IPS DF 6.9 (cell line): ENCODE results near the gene SMG9.

Experiments used
- DNase-seq: peaks from one replicate; pipeline ENCODE4 v3.0.0-alpha.2; 2013; ENCODE audit warnings: low read depth, low spot score
- H3K27ac ChIP-seq: one replicate; pipeline ENCODE4 v1.5.1; 2013; ENCODE audit warnings: low read length, control low read depth
- H3K27me3 ChIP-seq: 2 replicates; pipeline ENCODE4 v1.6.1; 2013; ENCODE audit warnings: mild to moderate bottlenecking, low read length; ENCODE audit not compliant: control insufficient read depth, insufficient read depth
- H3K36me3 ChIP-seq: 2 replicates; pipeline ENCODE4 v1.6.1; 2013; ENCODE audit warnings: low read length; ENCODE audit not compliant: control insufficient read depth, insufficient read depth
- H3K4me1 ChIP-seq: 2 replicates; pipeline ENCODE4 v1.6.1; 2013; ENCODE audit warnings: low read length; ENCODE audit not compliant: control insufficient read depth, insufficient read depth
- H3K4me3 ChIP-seq: 2 replicates; pipeline ENCODE4 v1.5.1; 2013; ENCODE audit warnings: mild to moderate bottlenecking, low read length
- H3K9me3 ChIP-seq: 2 replicates; pipeline ENCODE4 v1.6.1; 2013; ENCODE audit warnings: low read length, inconsistent platforms; ENCODE audit not compliant: control insufficient read depth, insufficient read depth
- WGBS: extraction: QIAGEN DNeasy Blood & Tissue Kit; methylation state at CpG from one replicate; pipeline ENCODE4 v1.1.7; 2013; ENCODE audit warnings: mixed read lengths, missing lambda C conversion rate; ENCODE audit not compliant: insufficient read length, insufficient coverage; 5-methylcytosine and 5-hydroxymethylcytosine counted together

The SMG9 gene

DNA sequence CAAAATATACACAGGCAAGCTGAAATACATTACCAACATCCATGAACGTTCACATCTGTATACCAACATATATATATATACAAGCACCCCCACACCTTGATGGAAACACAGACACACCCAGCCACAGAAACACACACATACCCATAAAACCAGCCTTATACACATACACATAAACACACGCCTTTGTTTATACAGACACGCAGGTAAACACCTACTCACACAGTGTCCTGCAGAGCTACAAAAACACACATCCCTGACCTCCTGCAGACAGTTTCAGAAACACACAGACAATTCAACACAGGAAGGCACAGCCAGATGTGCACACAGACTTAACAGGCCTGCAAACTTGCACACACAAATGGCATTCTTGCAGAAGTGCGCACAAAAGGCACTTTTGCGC lies 60.2 kb downstream of the SMG9 start:
- Histone ChIP-seq H3K4me3 (no peak overlapping the region), H3K9me3 (no peaks in the 10 kb centered on the region), H3K27me3 (no peaks in the 10 kb centered on the region), H3K4me1 (no peaks in the 10 kb centered on the region), H3K27ac (no peak overlapping the region), H3K36me3 (no peaks in the 10 kb centered on the region)
- DNase-seq = no peak
- no CpG with 5 or more reads among the region's 5 CpGs for WGBS

GRCh38 chr19:43692877-43693276 lies 61.9 kb downstream of the SMG9 start:
- H3K27me3 ChIP-seq = no peaks in the 10 kb centered on the region
- H3K4me1 ChIP-seq = no peaks in the 10 kb centered on the region
- no peak overlapping the region for H3K27ac ChIP-seq
- no CpG with 5 or more reads among the region's 4 CpGs for WGBS
- no peaks in the 10 kb centered on the region for H3K36me3 ChIP-seq
- no peaks in the 10 kb centered on the region for H3K9me3 ChIP-seq
- DNase-seq = no peak
- H3K4me3 ChIP-seq = no peak overlapping the region

DNA sequence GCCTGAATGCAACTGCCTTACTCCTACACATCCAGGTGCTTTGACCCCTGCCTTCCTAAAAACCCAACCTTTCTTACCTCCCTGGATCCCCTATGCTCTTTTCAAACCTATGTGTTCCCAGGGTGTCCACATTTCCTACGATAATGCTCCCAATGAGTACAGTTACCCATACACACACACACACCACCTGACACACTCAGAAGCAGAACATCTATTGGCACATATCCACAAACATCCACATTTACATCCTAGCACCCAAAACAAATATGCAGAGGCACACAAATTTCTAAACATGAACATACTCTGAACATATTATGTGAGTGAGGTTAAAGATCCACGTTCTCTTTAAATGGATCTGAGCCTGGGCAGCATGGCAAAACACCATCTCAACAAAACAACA lies 62.4 kb downstream of the SMG9 start:
- H3K36me3 ChIP-seq = no peaks in the 10 kb centered on the region
- H3K4me1 ChIP-seq = no peaks in the 10 kb centered on the region
- H3K27ac ChIP-seq = no peak overlapping the region
- no peaks in the 10 kb centered on the region for H3K27me3 ChIP-seq
- no peaks in the 10 kb centered on the region for H3K9me3 ChIP-seq
- H3K4me3 ChIP-seq = no peak overlapping the region
- WGBS = no CpG with 5 or more reads among the region's 2 CpGs
- DNase-seq = no peak

DNA sequence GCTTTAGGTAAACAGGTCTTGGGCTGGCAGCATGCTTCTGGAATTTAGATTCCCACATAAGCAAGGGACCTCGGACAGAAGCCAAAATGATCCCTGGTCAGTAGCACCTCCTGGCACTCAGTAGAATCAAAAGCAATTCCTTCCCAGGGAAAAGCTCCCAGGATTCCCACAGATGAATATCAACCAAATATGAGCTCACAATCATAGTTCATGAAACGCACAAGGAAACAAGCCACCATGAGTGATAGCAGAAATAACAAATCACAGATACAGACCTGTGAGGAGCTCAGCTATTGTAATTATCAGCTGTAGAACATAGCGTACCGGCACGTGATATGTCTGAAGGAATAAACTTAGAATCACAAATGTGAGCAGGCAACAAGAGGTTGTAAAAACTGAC lies 63.0 kb downstream of the SMG9 start:
- no peak for DNase-seq
- no CpG with 5 or more reads among the region's 5 CpGs for WGBS
- H3K9me3 ChIP-seq = no peaks in the 10 kb centered on the region
- H3K27ac ChIP-seq = no peak overlapping the region
- no peaks in the 10 kb centered on the region for H3K4me1 ChIP-seq
- H3K4me3 ChIP-seq = no peak overlapping the region
- no peaks in the 10 kb centered on the region for H3K27me3 ChIP-seq
- H3K36me3 ChIP-seq = no peaks in the 10 kb centered on the region

GRCh38 chr19:43690890-43691289 lies 63.9 kb downstream of the SMG9 start:
- WGBS = no CpG with 5 or more reads among the region's 3 CpGs
- Histone ChIP-seq H3K4me1 (no peaks in the 10 kb centered on the region), H3K36me3 (no peaks in the 10 kb centered on the region), H3K9me3 (no peaks in the 10 kb centered on the region), H3K4me3 (no peak overlapping the region), H3K27me3 (no peaks in the 10 kb centered on the region), H3K27ac (no peak overlapping the region)
- no peak for DNase-seq

- H3K27me3 ChIP-seq = no peaks in the 10 kb centered on the region
- H3K4me3 ChIP-seq = no peak overlapping the region
- no peak for DNase-seq
- H3K27ac ChIP-seq = no peak overlapping the region
- H3K4me1 ChIP-seq = no peaks in the 10 kb centered on the region
- H3K9me3 ChIP-seq = no peaks in the 10 kb centered on the region
- H3K36me3 ChIP-seq = no peaks in the 10 kb centered on the region
- WGBS = no CpG with 5 or more reads among the region's 3 CpGs
Measured at GRCh38 chr19:43690444-43690843, 64.3 kb downstream of the SMG9 start.

- no peaks in the 10 kb centered on the region for H3K27me3 ChIP-seq
- no peak overlapping the region for H3K27ac ChIP-seq
- H3K4me3 ChIP-seq = no peak overlapping the region
- WGBS = no CpG with 5 or more reads among the region's 10 CpGs
- no peaks in the 10 kb centered on the region for H3K4me1 ChIP-seq
- H3K9me3 ChIP-seq = no peaks in the 10 kb centered on the region
- no peaks in the 10 kb centered on the region for H3K36me3 ChIP-seq
- DNase-seq = no peak
Measured at GRCh38 chr19:43688059-43688701, 66.6 kb downstream of the SMG9 start.

DNA sequence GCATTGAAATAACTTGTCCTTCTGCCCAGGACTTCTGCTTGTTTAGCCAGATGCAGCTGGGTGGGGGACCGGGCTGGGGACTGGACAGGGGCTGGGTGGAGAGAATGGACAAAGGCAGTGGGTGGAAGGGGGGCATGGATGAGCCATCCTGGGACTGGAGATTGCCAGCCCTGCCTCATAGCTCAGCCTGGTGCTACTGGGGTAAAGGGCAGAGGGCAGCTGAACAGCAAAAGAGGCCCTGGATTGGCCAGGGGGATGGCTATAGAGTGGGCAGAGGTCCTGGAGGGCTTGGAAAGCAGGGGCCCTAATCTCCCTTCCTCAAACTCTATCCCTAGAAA lies 67.1 kb downstream of the SMG9 start:
- H3K27me3 ChIP-seq = no peaks in the 10 kb centered on the region
- WGBS = no CpG with 5 or more reads among the region's 1 CpG
- no peak for DNase-seq
- H3K4me1 ChIP-seq = no peaks in the 10 kb centered on the region
- H3K27ac ChIP-seq = no peak overlapping the region
- H3K4me3 ChIP-seq = no peak overlapping the region
- H3K9me3 ChIP-seq = no peaks in the 10 kb centered on the region
- no peaks in the 10 kb centered on the region for H3K36me3 ChIP-seq

- H3K4me3 ChIP-seq = no peak overlapping the region
- WGBS = no CpG with 5 or more reads among the region's 1 CpG
- no peaks in the 10 kb centered on the region for H3K4me1 ChIP-seq
Measured at GRCh38 chr19:43684326-43684725, 70.4 kb downstream of the SMG9 start.

DNA sequence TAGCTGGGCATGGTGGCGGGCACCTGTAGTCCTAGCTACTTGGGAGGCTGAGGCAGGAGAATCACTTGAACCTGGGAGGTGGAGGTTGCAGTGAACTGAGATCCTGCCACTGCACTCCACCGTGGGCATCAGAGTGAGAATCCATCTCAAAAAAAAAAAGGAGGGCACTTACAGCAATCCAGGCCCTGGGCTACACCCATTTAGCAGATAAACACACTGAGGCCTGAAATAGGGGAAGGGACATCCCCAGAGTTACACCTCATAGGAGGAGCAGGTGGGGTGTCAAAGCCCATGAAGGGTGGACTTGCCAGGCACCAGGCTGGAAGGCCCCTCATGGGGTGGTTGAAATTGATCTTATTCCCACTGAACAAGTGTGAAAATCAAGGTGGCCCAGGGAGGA lies 70.9 kb downstream of the SMG9 start:
- H3K4me1 ChIP-seq = no peaks in the 10 kb centered on the region
- H3K27ac ChIP-seq = no peak overlapping the region
- no peaks in the 10 kb centered on the region for H3K27me3 ChIP-seq
- no CpG with 5 or more reads among the region's 2 CpGs for WGBS
- DNase-seq = no peak
- H3K9me3 ChIP-seq = no peaks in the 10 kb centered on the region
- no peaks in the 10 kb centered on the region for H3K36me3 ChIP-seq
- H3K4me3 ChIP-seq = no peak overlapping the region

More at GRCh38 chr19:43684326-43684725, 70.4 kb downstream of the SMG9 start:
- no peaks in the 10 kb centered on the region for H3K9me3 ChIP-seq
- DNase-seq = no peak
- H3K27ac ChIP-seq = no peak overlapping the region
- H3K27me3 ChIP-seq = no peaks in the 10 kb centered on the region
- H3K36me3 ChIP-seq = no peaks in the 10 kb centered on the region

- DNase-seq = no peak
- no peak overlapping the region for H3K27ac ChIP-seq
- WGBS = no CpG with 5 or more reads among the region's 11 CpGs
- no peak overlapping the region for H3K4me3 ChIP-seq
- no peaks in the 10 kb centered on the region for H3K27me3 ChIP-seq
- no peaks in the 10 kb centered on the region for H3K9me3 ChIP-seq
- H3K36me3 ChIP-seq = no peaks in the 10 kb centered on the region
- no peaks in the 10 kb centered on the region for H3K4me1 ChIP-seq
Measured at GRCh38 chr19:43682824-43683661, 71.7 kb downstream of the SMG9 start.
